Thyroid gland (tissue), 4 donors: ENCODE data around the gene AOC1.

Experiments
- POLR2A ChIP-seq, 2 donors: fragments of 450-650 bp; IDR thresholded peaks; one replicate each; pipeline ENCODE4 v1.6.1; 2017; ENCODE audit warnings: antibody characterized with exemption in 2 of 2, mild to moderate bottlenecking in 2 of 2, moderate library complexity in 1 of 2
- TF ChIP-seq, protein P1 (sequence below), 6 experiments: fragments of 200-600 bp in 3 of 6; fragments of 450-650 bp in 3 of 6; sonication (generic) in 3 of 6; IDR thresholded peaks; one replicate each; pipeline ENCODE4 v1.5.1; 2016 to 2019; ENCODE audit warnings: antibody characterized with exemption in 6 of 6, mild to moderate bottlenecking in 2 of 6, inconsistent platforms in 1 of 6, moderate library complexity in 1 of 6

- TF ChIP-seq POLR2A (IDR thresholded peaks at IDR 0.05), result no peak
- TF ChIP-seq, protein P1, sequence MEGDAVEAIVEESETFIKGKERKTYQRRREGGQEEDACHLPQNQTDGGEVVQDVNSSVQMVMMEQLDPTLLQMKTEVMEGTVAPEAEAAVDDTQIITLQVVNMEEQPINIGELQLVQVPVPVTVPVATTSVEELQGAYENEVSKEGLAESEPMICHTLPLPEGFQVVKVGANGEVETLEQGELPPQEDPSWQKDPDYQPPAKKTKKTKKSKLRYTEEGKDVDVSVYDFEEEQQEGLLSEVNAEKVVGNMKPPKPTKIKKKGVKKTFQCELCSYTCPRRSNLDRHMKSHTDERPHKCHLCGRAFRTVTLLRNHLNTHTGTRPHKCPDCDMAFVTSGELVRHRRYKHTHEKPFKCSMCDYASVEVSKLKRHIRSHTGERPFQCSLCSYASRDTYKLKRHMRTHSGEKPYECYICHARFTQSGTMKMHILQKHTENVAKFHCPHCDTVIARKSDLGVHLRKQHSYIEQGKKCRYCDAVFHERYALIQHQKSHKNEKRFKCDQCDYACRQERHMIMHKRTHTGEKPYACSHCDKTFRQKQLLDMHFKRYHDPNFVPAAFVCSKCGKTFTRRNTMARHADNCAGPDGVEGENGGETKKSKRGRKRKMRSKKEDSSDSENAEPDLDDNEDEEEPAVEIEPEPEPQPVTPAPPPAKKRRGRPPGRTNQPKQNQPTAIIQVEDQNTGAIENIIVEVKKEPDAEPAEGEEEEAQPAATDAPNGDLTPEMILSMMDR (IDR thresholded peaks at IDR 0.05), result no peak
Measured at GRCh38 chr7:150828384-150828783, 23.9 kb upstream of the AOC1 start.
